Activated CD4-positive, alpha-beta T cell treated with anti-CD3 and anti-CD28 coated beads for 36 hours (primary cell): ENCODE results near the gene WDR74. TPM values are rescaled to one million over a fixed set of nuclear protein-coding genes. Genes with fewer than 3 reads are reported as not detected.
"Not testable (repeated sequence)": the region's sequence is repeated elsewhere in the genome, so short reads cannot be mapped to it uniquely, and the experiment has no call there.

Experiments used
- ATAC-seq: fragments of 200-7000 bp; cut with Tn5 transposase; one replicate; pipeline ENCODE4 v1.10.0; 2021; ENCODE audit warnings: mild to moderate bottlenecking, moderate library complexity
- CTCF ChIA-PET: fragments of 350-600 bp; sonication (Branson Sonifier 250); formaldehyde crosslinking; loops from one replicate; lab custom pipeline; 2021; ENCODE audit warnings: antibody characterized with exemption; lab: Charles Lee
- POLR2A ChIA-PET: fragments of 350-600 bp; sonication (Branson Sonifier 250); formaldehyde crosslinking; loops from one replicate; lab custom pipeline; 2021; ENCODE audit warnings: antibody characterized with exemption, inconsistent platforms; lab: Charles Lee
- DNase-seq: peaks from one replicate; pipeline ENCODE4 v3.0.0-alpha.2; 2020
- H3K27ac Mint-ChIP-seq: one replicate; pipeline ENCODE4 v1.8.0; 2021; ENCODE audit warnings: mixed read lengths
- H3K27me3 Mint-ChIP-seq: one replicate; pipeline ENCODE4 v1.8.0; 2021; ENCODE audit warnings: mixed read lengths
- H3K36me3 Mint-ChIP-seq: one replicate; pipeline ENCODE4 v1.8.0; 2021; ENCODE audit warnings: low read depth, mixed read lengths
- H3K4me1 Mint-ChIP-seq: one replicate; pipeline ENCODE4 v1.8.0; 2021; ENCODE audit warnings: mixed read lengths
- H3K4me3 Mint-ChIP-seq: one replicate; pipeline ENCODE4 v1.8.0; 2021; ENCODE audit warnings: mild to moderate bottlenecking, moderate library complexity, mixed read lengths
- H3K9me3 Mint-ChIP-seq: one replicate; pipeline ENCODE4 v1.8.0; 2021; ENCODE audit warnings: low read depth, mixed read lengths
- intact Hi-C, 2 experiments: fragments of 100-400 bp; cut with DNase I in 1 of 2; cut with micrococcal nuclease in 1 of 2; formaldehyde crosslinking; loops; one replicate each; pipeline versions ENCODE4 v1.14.2 to v1.15.1; 2022 to 2024; cut with DNase I, micrococcal nuclease
- total RNA-seq, 2 experiments: library from RNA; stranded (reverse); gene quantifications; one replicate each; pipeline ENCODE4 v1.2.3, GENCODE V29; 2021

The WDR74 gene
- total RNA-seq, 2 experiments from 2014 or later = 83.1 to 93.1 TPM

DNA sequence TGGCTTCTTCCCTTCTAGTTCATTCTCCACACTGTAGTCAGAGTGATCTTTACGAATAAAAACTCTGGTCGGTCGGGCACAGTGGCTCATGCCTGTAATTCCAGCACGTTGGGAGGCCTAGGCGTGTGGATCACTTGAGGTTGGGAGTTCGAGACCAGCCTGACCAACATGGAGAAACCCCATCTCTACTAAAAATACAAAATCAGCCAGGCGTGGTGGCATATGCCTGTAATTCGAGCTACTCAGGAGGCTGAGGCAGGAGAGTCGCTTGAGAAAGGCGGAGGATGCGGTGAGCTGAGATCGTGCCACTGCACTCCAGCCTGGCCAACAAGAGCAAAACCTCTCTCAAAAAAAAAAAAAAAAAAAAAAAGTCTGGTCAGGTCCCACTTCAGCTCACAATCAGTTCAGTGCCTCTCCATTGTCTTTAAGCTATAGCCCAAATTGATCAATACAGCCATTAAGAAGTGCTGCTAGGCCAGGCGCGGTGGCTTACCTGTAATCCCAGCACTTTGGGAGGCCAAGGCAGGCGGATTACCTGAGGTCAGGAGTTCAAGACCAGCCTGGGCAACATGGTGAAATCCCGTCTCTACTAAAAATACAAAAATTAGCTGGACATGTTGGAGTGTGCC, 22.3 kb upstream of the WDR74 start:
- not testable (repeated sequence) for H3K4me3 Mint-ChIP-seq, H3K27ac Mint-ChIP-seq, H3K27me3 Mint-ChIP-seq, DNase-seq, ATAC-seq, H3K9me3 Mint-ChIP-seq
- POLR2A ChIA-PET = interaction anchor here (0.6 to 2.3 kb wide), 6 partner anchors 9 to 135 kb away, joined by 3 to 9 read pairs (median 4); partner anchors contain the start of genes WDR74 and ZBTB3
- Mint-ChIP-seq H3K4me1 (peaks cover 43% of the 10 kb centered on the region), H3K36me3 (peaks cover 27% of the 10 kb centered on the region)
- intact Hi-C loops = loop anchor here (1.0 to 10.0 kb wide), 6 partner anchors 56 to 467 kb away; partner anchors contain the start of genes NXF1 (in 1 of the 2), TAF6L (in 1 of the 2), TMEM223 (in 1 of the 2) and TUT1 (in 1 of the 2)
- CTCF ChIA-PET = interaction anchor here (0.6 to 3.5 kb wide), 14 partner anchors 9 to 1391 kb away, joined by 3 to 30 read pairs (median 3); partner anchors contain the start of gene ZBTB3

GRCh38 chr11:62860835-62861563, 21.6 kb upstream of the WDR74 start:
- ChIA-PET CTCF (interaction anchor here (0.6 to 3.5 kb wide), 9 partner anchors 13 to 182 kb away, joined by 3 to 30 read pairs (median 3); partner anchors contain the start of genes UBXN1 and ZBTB3), POLR2A (interaction anchor here (0.6 to 2.3 kb wide), 7 partner anchors 8 to 135 kb away, joined by 3 to 9 read pairs (median 4); no protein-coding TSS in a partner anchor)
- H3K9me3 Mint-ChIP-seq = no peaks in the 10 kb centered on the region
- ATAC-seq = peak; percentile 28
- DNase-seq = no peak
- peak overlapping the region; percentile 69 for H3K27ac Mint-ChIP-seq
- peaks cover 43% of the 10 kb centered on the region for H3K4me1 Mint-ChIP-seq
- no peak overlapping the region for H3K4me3 Mint-ChIP-seq
- H3K27me3 Mint-ChIP-seq = no peaks in the 10 kb centered on the region
- peaks cover 31% of the 10 kb centered on the region for H3K36me3 Mint-ChIP-seq
- intact Hi-C loops = loop anchor here in 1 of 2 experiments (5.0 to 10.0 kb wide), 2 partner anchors 269 to 466 kb away; partner anchors contain the start of gene TUT1

DNA sequence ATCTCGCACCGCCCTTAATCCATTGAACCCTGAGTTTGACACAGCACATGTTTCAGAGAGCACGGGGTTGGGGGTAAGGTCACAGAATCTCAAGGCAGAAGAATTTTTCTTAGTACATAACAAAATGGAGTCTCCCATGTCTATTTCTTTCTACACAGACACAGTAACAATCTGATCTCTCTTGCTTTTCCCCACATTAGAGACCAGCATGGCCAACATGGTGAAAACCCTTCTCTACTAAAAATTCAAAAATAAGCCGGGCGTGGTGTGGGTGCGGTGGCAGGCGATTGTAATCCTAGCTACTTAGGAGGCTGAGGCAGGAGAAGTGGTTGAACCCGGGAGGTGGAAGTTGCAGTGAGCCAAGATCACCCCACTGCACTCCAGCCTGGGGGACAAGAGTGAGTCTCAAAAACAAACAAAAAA, 19.9 kb upstream of the WDR74 start:
- POLR2A ChIA-PET = interaction anchor here (0.5 kb wide), 1 partner anchor 171 kb away, joined by 3 read pairs; no protein-coding TSS in a partner anchor
- intact Hi-C loops = loop anchor here in 1 of 2 experiments (5.0 kb wide), 1 partner anchor 247 kb away; the partner anchor contains the start of genes EML3 and ROM1
- not testable (repeated sequence) for H3K4me3 Mint-ChIP-seq

GRCh38 chr11:62858201-62858600, 18.8 kb upstream of the WDR74 start:
- intact Hi-C loops = loop anchor here in 1 of 2 experiments (5.0 kb wide), 1 partner anchor 246 kb away; the partner anchor contains the start of genes EML3 and ROM1
- POLR2A ChIA-PET = interaction anchor here (0.8 to 9.3 kb wide), 2 partner anchors 18 to 284 kb away, joined by 3 to 383 read pairs; partner anchors contain the start of genes EEF1G and WDR74
- H3K4me1 Mint-ChIP-seq = peaks cover 46% of the 10 kb centered on the region
- peak overlapping the region; percentile 99 for H3K4me3 Mint-ChIP-seq
- CTCF ChIA-PET = interaction anchor here (0.7 to 6.0 kb wide), 5 partner anchors 23 to 182 kb away, joined by 3 to 44 read pairs (median 14); partner anchors contain the start of genes HNRNPUL2, SLC3A2 and TMEM179B
- ATAC-seq = no peak
- H3K9me3 Mint-ChIP-seq = no peaks in the 10 kb centered on the region
- H3K27me3 Mint-ChIP-seq = no peaks in the 10 kb centered on the region
- peak overlapping the region; percentile 52 for H3K27ac Mint-ChIP-seq
- DNase-seq = no peak
- H3K36me3 Mint-ChIP-seq = peaks cover 56% of the 10 kb centered on the region

More for the DNA sequence above, 19.9 kb upstream of the WDR74 start:
- peaks cover 43% of the 10 kb centered on the region for H3K4me1 Mint-ChIP-seq
- not testable (repeated sequence) for ATAC-seq, DNase-seq, H3K27ac Mint-ChIP-seq, H3K27me3 Mint-ChIP-seq, H3K9me3 Mint-ChIP-seq
- peaks cover 48% of the 10 kb centered on the region for H3K36me3 Mint-ChIP-seq
- CTCF ChIA-PET = interaction anchor here (0.5 kb wide), 1 partner anchor 127 kb away, joined by 5 read pairs; no protein-coding TSS in a partner anchor

GRCh38 chr11:62857541-62857982, 18.2 kb upstream of the WDR74 start:
- no peak for ATAC-seq
- DNase-seq = no peak
- H3K4me1 Mint-ChIP-seq = peaks cover 49% of the 10 kb centered on the region

DNA sequence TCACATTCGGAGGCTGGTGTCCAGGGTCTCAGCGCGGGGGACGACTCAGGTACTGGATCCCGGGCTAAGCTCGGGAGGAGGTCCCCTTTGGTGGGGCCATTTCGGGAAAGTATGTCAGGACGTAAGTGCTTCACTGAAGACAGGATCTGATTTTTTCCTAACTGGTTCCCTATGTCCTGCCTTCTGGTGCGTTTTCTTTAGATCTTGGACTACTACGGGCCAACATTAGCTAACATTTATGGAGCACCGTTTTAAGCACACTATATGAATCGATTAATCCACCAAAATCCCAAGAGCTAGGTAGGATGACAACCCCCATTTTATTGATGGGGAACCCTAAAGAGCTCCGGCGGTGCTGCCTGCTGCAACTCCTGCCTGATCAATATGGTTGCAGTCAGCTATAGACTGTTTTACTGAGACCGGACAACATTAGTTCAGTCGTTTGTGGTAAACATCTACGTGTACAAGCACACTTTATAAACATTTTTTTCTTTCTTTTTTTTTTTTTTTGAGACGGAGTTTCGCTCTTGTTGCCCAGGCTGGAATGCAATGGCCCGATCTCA, 17.0 kb upstream of the WDR74 start:
- intact Hi-C loops = loop anchor here (1.0 to 5.0 kb wide), 6 partner anchors 25 to 244 kb away; partner anchors contain the start of genes TMEM179B (in 2 of the 2), EML3 (in 1 of the 2), HNRNPUL2 (in 1 of the 2) and NXF1 (in 1 of the 2)
- CTCF ChIA-PET = interaction anchor here (0.6 to 6.0 kb wide), 15 partner anchors 8 to 189 kb away, joined by 3 to 44 read pairs (median 4); partner anchors contain the start of genes HNRNPUL2, SLC3A2 and TMEM179B
- POLR2A ChIA-PET = interaction anchor here (0.5 to 9.3 kb wide), 34 partner anchors 14 to 1461 kb away, joined by 3 to 383 read pairs (median 4); partner anchors contain the start of genes BSCL2, C11orf98, CSKMT and HNRNPUL2
- Mint-ChIP-seq H3K4me1 (peaks cover 54% of the 10 kb centered on the region), H3K9me3 (no peaks in the 10 kb centered on the region), H3K4me3 (peak overlapping the region; percentile 99), H3K27ac (peak overlapping the region; percentile 97), H3K27me3 (no peaks in the 10 kb centered on the region), H3K36me3 (peaks cover 69% of the 10 kb centered on the region)
- ATAC-seq (no peak), DNase-seq (no peak)

More at GRCh38 chr11:62857541-62857982, 18.2 kb upstream of the WDR74 start:
- intact Hi-C loops = loop anchor here in 1 of 2 experiments (5.0 kb wide), 1 partner anchor 245 kb away; the partner anchor contains the start of genes EML3 and ROM1
- Mint-ChIP-seq H3K27ac (peak overlapping the region; percentile 97), H3K36me3 (peaks cover 60% of the 10 kb centered on the region), H3K4me3 (peak overlapping the region; percentile 99), H3K27me3 (no peaks in the 10 kb centered on the region), H3K9me3 (no peaks in the 10 kb centered on the region)
- ChIA-PET CTCF (interaction anchor here (0.6 to 6.0 kb wide), 8 partner anchors 10 to 181 kb away, joined by 3 to 44 read pairs (median 3); partner anchors contain the start of genes HNRNPUL2, SLC3A2 and TMEM179B), POLR2A (interaction anchor here (0.6 to 9.3 kb wide), 7 partner anchors 17 to 1472 kb away, joined by 3 to 383 read pairs (median 5); partner anchors contain the start of genes EEF1G, POLR2G and WDR74)

DNA sequence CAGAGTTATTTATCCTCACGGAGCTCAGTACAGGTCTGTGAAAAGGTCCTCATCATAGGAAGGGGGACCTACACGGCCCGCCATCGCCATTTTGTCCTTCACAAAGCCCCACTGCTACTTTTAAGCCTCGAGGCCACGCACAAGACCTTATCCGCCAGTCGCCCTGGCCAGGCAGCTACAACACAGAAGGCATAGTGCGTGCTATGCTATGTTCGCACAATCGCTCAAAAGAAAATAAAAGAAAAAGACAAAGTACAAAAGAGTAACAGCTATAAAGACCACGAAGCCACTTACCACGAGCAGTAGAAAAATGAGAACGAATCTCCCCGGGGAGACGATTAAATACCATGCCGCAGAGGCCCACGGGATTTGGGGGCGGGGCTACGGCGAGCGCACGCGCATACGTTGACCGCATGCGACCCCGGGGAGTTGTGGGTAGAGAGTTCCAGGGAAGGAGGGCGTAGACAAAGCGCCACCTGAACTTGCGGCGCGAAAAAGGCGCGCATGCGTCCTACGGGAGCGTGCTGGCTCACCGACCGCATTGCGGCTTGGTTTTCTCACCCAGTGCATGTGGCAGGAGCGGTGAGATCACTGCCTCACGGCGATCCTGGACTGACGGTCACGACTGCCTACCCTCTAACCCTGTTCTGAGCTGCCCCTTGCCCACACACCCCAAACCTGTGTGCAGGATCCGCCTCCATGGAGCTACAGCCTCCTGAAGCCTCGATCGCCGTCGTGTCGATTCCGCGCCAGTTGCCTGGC, 16.4 kb upstream of the WDR74 start:
- peaks cover 74% of the 10 kb centered on the region for H3K36me3 Mint-ChIP-seq
- ATAC-seq = peak; percentile 83
- intact Hi-C loops = loop anchor here (1.0 to 5.0 kb wide), 8 partner anchors 14 to 243 kb away; partner anchors contain the start of genes HNRNPUL2 (in 2 of the 2), NXF1 (in 2 of the 2), TMEM179B (in 2 of the 2) and C11orf98 (in 1 of the 2)

GRCh38 chr11:62854825-62855570, 15.6 kb upstream of the WDR74 start:
- Mint-ChIP-seq H3K27me3 (no peaks in the 10 kb centered on the region), H3K9me3 (no peaks in the 10 kb centered on the region), H3K36me3 (peaks cover 74% of the 10 kb centered on the region), H3K4me3 (peak overlapping the region; percentile 99), H3K4me1 (peaks cover 49% of the 10 kb centered on the region), H3K27ac (peak overlapping the region; percentile 97)
- DNase-seq = no peak
- ChIA-PET CTCF (interaction anchor here (0.8 to 6.0 kb wide), 5 partner anchors 14 to 182 kb away, joined by 3 to 44 read pairs (median 8); partner anchors contain the start of genes HNRNPUL2, SLC3A2 and TMEM179B), POLR2A (interaction anchor here (0.6 to 9.3 kb wide), 28 partner anchors 12 to 1463 kb away, joined by 3 to 383 read pairs (median 5); partner anchors contain the start of genes BSCL2, C11orf98, CSKMT and EEF1G)
- ATAC-seq = no peak
- intact Hi-C loops = loop anchor here (1.0 to 5.0 kb wide), 5 partner anchors 14 to 243 kb away; partner anchors contain the start of genes C11orf98 (in 1 of the 2), CSKMT (in 1 of the 2), EML3 (in 1 of the 2) and HNRNPUL2 (in 1 of the 2)

More for the DNA sequence above, 16.4 kb upstream of the WDR74 start:
- DNase-seq = peak; percentile 99
- peak overlapping the region; percentile 97 for H3K27ac Mint-ChIP-seq
- peak overlapping the region; percentile 99 for H3K4me3 Mint-ChIP-seq
- H3K9me3 Mint-ChIP-seq = no peaks in the 10 kb centered on the region
- peaks cover 53% of the 10 kb centered on the region for H3K4me1 Mint-ChIP-seq
- ChIA-PET POLR2A (interaction anchor here (0.5 to 9.3 kb wide), 37 partner anchors 13 to 1462 kb away, joined by 3 to 383 read pairs (median 4); partner anchors contain the start of genes BSCL2, C11orf98, CSKMT and EEF1G), CTCF (interaction anchor here (0.6 to 6.0 kb wide), 12 partner anchors 10 to 188 kb away, joined by 3 to 44 read pairs (median 4); partner anchors contain the start of genes HNRNPUL2, SLC3A2 and TMEM179B)
- H3K27me3 Mint-ChIP-seq = no peaks in the 10 kb centered on the region
